K562 (cell line): ENCODE measurements around the gene JPT1. TPM values are rescaled to one million over a fixed set of nuclear protein-coding genes. Genes with fewer than 3 reads are reported as not detected.

ENCODE experiments used
- DPF2 ChIP-seq: fragments of 450-650 bp; IDR thresholded peaks from 2 replicates; pipeline ENCODE4 v1.6.1; 2016
- POLR3G ChIP-seq: IDR thresholded peaks from 2 replicates; pipeline ENCODE4 v1.6.1; 2011; ENCODE audit not compliant: insufficient read length, insufficient replicate concordance; ENCODE audit errors: extremely low read depth
- SIN3B ChIP-seq: fragments of 450-650 bp; IDR thresholded peaks from 2 replicates; pipeline ENCODE4 v1.6.1; 2017; ENCODE audit warnings: low read depth, mild to moderate bottlenecking, moderate library complexity
- polyA plus RNA-seq, 8 experiments: library from polyadenylated mRNA; depleted of rRNA in 4 of 8; stranded (reverse) in 5 of 8; unstranded in 3 of 8; fragments of >200 nt; fragmentation: Nextera tagmentation in 2 of 8; fragmentation: Illumina TruSeq in 1 of 8; extraction: Ambion mirVana in 2 of 8; extraction: Trizol in 1 of 8; gene quantifications; 2 replicates each; pipeline versions ENCODE4 v1.2.1 to v1.2.3, GENCODE V29; 2011 to 2014; ENCODE audit warnings: inconsistent platforms in 1 of 8, missing spikeins in 1 of 8
- total RNA-seq, 7 experiments: library from RNA; depleted of rRNA in 6 of 7; stranded (reverse); fragments of >200 nt in 6 of 7; fragmentation: Illumina TruSeq in 2 of 7; extraction: Trizol in 2 of 7; gene quantifications; 2 replicates each; pipeline versions ENCODE4 v1.2.1 to v1.2.3, GENCODE V29; 2011 to 2021; ENCODE audit warnings: low replicate concordance in 1 of 7
- TF ChIP-seq, protein P1 (sequence below), 2 experiments: IDR thresholded peaks; 2 replicates each; pipeline ENCODE4 v1.6.1; 2012; ENCODE audit warnings: improper control_type of control experiment in 2 of 2, low read depth in 2 of 2, low read length in 2 of 2, borderline replicate concordance in 1 of 2
- TF ChIP-seq, protein P2 (sequence below): sonication (generic); formaldehyde crosslinking; IDR thresholded peaks from 2 replicates; pipeline ENCODE4 v1.8.0; 2023; ENCODE audit warnings: missing genetic modification reagents, mild to moderate bottlenecking, borderline replicate concordance

JPT1 gene
- total and polyA plus RNA-seq, 9 of the 15 experiments (the other 6 are each of a cell fraction or from before 2014, with no cell fraction given), result 56.7 to 292 (median 144) TPM

DNA sequence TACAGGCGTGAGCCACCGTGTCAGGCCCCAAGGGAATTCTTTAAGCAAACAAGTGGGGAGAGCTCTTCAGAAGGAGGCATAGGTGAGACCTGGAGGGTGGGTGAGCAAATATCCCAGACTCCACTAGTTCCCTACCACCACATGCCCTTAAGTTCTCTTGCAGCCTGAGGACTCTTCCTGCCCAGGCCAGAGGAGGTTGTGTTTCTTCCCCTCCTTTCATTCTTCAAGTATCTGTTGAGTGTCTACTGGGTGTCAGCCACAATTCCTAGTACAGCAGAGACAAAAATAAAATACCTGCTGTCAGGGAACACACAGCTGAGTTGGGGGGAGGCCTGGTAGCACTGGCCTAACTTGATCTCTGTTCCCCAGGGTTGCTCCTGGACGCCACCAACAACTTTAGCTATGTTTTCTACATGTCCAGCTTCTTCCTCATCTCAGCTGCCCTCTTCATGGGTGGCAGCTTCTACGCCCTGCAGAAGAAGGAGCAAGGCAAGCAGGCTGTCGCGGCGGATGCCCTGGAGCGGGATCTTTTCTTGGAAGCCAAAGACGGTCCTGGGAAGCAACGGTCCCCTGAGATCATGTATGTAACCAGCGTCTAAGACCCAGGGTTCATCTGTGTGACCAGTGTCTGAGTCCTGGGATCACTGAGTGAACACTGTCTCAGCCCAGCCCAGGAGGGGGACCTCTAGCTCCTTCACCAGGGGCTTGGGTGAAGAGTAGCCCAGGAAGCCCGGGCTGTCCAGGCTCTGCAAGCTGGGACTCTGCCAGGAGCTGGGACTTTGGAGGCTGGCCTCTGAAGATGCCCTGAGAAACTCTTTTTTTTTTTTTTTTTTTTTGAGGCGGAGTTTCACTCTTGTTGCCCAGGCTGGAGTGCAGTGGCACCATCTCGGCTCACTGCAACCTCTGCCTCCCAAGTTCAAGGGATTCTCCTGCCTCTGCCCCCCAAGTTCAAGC is 50.4 kb downstream of the JPT1 start (continued):
- TF ChIP-seq DPF2, result no peak
- TF ChIP-seq, protein P1, sequence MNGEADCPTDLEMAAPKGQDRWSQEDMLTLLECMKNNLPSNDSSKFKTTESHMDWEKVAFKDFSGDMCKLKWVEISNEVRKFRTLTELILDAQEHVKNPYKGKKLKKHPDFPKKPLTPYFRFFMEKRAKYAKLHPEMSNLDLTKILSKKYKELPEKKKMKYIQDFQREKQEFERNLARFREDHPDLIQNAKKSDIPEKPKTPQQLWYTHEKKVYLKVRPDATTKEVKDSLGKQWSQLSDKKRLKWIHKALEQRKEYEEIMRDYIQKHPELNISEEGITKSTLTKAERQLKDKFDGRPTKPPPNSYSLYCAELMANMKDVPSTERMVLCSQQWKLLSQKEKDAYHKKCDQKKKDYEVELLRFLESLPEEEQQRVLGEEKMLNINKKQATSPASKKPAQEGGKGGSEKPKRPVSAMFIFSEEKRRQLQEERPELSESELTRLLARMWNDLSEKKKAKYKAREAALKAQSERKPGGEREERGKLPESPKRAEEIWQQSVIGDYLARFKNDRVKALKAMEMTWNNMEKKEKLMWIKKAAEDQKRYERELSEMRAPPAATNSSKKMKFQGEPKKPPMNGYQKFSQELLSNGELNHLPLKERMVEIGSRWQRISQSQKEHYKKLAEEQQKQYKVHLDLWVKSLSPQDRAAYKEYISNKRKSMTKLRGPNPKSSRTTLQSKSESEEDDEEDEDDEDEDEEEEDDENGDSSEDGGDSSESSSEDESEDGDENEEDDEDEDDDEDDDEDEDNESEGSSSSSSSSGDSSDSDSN (IDR thresholded peaks at IDR 0.05; ENCODE audit: borderline replicate concordance in 1 of 2, low read depth in 2 of 2, low read length in 2 of 2), result no peak
- no peak for TF ChIP-seq SIN3B
- TF ChIP-seq POLR3G, result no peak
- TF ChIP-seq, protein P2, sequence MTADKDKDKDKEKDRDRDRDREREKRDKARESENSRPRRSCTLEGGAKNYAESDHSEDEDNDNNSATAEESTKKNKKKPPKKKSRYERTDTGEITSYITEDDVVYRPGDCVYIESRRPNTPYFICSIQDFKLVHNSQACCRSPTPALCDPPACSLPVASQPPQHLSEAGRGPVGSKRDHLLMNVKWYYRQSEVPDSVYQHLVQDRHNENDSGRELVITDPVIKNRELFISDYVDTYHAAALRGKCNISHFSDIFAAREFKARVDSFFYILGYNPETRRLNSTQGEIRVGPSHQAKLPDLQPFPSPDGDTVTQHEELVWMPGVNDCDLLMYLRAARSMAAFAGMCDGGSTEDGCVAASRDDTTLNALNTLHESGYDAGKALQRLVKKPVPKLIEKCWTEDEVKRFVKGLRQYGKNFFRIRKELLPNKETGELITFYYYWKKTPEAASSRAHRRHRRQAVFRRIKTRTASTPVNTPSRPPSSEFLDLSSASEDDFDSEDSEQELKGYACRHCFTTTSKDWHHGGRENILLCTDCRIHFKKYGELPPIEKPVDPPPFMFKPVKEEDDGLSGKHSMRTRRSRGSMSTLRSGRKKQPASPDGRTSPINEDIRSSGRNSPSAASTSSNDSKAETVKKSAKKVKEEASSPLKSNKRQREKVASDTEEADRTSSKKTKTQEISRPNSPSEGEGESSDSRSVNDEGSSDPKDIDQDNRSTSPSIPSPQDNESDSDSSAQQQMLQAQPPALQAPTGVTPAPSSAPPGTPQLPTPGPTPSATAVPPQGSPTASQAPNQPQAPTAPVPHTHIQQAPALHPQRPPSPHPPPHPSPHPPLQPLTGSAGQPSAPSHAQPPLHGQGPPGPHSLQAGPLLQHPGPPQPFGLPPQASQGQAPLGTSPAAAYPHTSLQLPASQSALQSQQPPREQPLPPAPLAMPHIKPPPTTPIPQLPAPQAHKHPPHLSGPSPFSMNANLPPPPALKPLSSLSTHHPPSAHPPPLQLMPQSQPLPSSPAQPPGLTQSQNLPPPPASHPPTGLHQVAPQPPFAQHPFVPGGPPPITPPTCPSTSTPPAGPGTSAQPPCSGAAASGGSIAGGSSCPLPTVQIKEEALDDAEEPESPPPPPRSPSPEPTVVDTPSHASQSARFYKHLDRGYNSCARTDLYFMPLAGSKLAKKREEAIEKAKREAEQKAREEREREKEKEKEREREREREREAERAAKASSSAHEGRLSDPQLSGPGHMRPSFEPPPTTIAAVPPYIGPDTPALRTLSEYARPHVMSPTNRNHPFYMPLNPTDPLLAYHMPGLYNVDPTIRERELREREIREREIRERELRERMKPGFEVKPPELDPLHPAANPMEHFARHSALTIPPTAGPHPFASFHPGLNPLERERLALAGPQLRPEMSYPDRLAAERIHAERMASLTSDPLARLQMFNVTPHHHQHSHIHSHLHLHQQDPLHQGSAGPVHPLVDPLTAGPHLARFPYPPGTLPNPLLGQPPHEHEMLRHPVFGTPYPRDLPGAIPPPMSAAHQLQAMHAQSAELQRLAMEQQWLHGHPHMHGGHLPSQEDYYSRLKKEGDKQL (CRISPR knock-in tag), result no peak
